Activated CD4-positive, CD25-positive, alpha-beta regulatory T cell treated with anti-CD3 and anti-CD28 coated beads, Interleukin-2, amount 50 U/mL, for 72 hours (primary cell): Measurements from ENCODE around the gene EPB41L2.
"Not testable (repeated sequence)": the region's sequence is repeated elsewhere in the genome, so short reads cannot be mapped to it uniquely, and the experiment has no call there.

Source experiments
- DNase-seq: peaks from one replicate; pipeline ENCODE4 v3.0.0; 2021

The EPB41L2 gene

GRCh38 chr6:131033631-131034030 is 29.4 kb downstream of the EPB41L2 start:
- DNase-seq = no peak

- no peak for DNase-seq
Observed at GRCh38 chr6:131029626-131030297, 33.3 kb downstream of the EPB41L2 start.

DNA sequence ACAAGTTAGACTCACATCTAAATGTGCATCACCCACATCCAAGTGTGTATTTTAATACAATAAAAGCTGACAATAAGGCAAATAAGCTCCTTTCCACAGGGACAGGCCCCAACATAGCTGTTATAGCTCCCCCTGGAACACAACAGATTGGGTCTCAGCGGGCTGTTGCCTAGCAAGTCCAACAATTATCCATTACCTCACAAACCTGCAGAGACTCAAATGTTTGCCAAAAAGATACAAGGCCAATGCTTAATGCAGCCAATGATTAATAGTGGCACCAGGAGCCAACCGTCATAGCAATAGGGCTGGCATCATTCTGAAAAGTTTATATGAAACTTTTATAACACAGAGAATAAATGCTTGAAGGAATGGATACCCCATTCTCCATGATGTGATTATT is 35.7 kb downstream of the EPB41L2 start:
- no peak for DNase-seq

DNA sequence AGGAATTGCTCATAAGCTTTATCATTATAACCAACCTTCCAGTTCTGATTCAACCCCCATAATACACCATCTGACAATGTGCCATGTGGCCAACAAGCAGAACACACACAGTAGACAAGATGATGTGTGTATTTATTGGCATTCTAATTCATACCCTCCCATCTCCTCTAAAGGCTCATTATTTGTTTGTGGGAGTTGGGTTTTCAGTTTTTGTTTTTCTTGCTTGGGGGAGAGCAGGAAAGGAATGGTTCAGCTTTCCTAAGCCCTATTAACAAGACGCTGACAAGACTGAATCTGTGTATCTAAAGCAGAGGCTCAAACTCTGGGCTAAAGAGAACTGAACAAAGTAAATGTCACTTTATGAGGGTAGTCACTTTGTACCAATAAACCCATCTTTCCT is 36.8 kb downstream of the EPB41L2 start:
- DNase-seq = no peak

- DNase-seq = no peak
Observed at GRCh38 chr6:131024565-131024964, 38.5 kb downstream of the EPB41L2 start.

- no peak for DNase-seq
Observed at GRCh38 chr6:131023834-131024504, 39.1 kb downstream of the EPB41L2 start.

- no peak for DNase-seq
Observed at GRCh38 chr6:131022691-131023090, 40.4 kb downstream of the EPB41L2 start.

GRCh38 chr6:131017962-131018361 is 45.1 kb downstream of the EPB41L2 start:
- DNase-seq = no peak

- DNase-seq = no peak
Observed at GRCh38 chr6:131015630-131016263, 47.3 kb downstream of the EPB41L2 start.

DNA sequence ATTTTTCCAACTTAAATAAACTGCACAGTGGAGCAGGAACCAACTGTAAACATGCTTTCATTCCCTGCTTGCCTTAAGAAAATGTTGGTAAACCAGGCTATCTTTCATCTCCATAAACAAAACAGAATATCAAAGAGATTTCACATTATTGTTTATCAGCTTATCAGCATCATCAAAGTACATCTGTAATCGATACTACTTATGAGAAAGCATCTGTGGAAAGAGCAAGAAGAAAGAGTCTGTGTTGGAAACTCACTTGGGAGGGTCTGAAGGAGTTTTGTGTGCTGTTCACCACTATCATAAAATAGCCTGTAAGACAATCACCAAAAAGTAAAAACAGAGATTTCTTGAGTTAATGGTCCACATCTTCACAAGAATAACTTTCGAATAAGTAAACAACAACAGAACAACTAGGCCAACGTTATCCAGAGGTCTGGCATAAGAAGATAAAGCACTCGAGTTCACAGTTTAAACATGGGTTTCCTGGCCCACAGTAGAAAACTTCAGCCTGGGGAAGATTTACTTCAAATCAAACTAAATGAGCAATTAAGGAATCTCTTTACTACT is 47.9 kb downstream of the EPB41L2 start:
- DNase-seq = no peak

DNA sequence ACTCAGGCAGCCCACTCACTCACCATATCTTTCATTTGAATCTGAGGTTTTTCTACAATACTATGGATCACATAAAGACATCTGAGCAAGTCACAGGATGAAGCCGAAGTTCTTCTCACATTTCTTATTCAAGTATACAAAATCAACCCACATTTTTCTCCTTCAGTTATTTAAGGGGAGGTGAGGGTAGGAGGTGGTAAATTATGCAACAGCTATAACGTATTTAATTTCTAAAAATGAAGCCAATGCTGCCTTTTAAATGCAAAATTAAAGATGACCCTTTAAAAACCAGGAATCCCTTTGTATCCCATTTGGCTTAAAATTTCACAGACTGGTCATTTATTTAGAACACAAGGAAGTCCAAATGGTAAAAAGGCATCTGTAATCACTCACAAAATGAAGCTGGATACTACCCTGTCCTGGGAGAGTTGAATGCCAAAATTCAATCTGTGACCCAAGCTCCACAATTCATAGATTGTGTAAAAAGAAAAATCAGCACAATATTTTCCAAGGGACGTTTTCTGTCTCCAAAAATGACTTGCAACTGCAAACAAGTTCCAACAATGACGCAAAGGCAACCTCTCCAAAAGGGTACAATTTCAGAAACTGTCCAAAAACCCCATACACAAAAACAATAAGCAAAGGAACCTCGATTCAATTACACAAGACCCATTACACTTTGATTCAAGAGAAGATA is 48.8 kb downstream of the EPB41L2 start:
- no peak for DNase-seq

- no peak for DNase-seq
Observed at GRCh38 chr6:131013495-131013894, 49.5 kb downstream of the EPB41L2 start.

DNA sequence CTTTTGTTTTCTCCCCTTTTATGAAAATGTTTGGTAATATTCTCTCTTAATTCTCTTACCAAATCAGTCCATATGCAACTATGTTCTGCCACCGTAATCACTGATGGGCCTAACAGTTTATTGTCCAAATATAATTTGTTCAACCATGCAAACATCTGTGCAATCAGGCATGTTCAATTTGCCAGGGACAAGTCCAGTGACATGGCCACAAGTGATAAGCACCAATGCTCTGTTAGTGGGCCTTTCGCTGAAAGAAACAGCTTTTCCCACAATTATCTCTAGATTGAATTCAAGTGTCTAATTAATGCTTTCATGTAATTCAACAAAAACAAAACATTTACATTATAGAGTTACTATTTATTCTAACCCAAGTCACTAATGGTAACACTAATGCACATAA is 53.3 kb downstream of the EPB41L2 start:
- DNase-seq = no peak

DNA sequence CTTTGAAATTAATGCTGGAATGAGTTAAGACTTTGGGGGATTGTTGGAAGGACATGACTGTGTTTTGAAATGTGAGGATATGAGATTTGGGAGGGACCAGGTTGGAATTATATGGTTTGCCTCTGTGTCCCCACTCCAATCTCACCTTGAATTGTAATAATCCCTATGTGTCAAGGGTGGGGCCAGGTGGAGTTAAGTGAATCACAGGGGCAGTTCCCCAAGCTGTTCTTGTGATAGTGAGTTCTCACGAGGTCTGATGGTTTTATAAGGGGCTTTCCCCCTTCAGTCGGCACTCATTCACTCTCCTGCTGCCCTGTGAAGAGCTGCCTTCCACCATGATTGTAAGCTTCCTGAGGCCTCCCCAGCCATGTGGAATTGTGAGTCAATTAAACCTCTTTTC is 54.1 kb downstream of the EPB41L2 start:
- DNase-seq = not testable (repeated sequence)

- not testable (repeated sequence) for DNase-seq
Observed at GRCh38 chr6:131007964-131008363, 55.1 kb downstream of the EPB41L2 start.

DNA sequence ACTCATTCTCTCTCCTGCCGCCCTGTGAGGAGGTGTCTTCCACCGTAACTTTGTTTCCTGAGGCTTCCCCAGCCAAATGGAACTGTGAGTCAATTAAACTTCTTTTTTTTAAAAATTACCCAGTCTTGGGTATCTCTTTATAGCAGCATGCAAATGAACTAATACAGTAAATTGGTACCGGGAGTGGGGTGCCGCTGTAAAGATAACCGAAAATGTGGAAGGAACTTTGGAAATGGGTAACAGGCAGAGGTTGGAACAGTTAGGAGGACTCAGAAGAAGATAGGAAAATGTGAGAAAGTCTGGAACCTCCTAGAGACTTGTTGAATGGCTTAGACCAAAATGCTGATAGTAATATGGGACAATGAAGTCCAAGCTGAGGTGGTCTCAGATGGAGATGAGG is 55.8 kb downstream of the EPB41L2 start:
- no peak for DNase-seq

GRCh38 chr6:131005439-131006016 is 57.5 kb downstream of the EPB41L2 start:
- no peak for DNase-seq

GRCh38 chr6:131004936-131005335 is 58.1 kb downstream of the EPB41L2 start:
- no peak for DNase-seq

DNA sequence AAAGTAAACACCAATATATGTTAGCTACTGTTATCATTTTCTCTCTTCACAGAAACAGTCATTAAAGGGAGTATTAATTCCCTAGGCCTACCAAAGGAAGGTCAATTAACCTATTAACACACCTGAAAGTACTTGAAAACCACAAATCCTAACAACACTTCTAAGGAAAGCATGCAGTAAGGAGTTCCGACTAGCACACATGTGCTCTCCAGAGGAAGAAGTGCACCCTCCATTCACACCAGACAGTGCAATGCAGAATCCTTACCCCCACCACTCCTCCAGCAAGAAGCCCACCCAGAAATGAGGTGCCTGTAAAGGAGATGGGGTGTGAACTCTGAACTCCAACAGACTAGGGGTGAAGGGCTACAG is 58.7 kb downstream of the EPB41L2 start:
- no peak for DNase-seq

DNA sequence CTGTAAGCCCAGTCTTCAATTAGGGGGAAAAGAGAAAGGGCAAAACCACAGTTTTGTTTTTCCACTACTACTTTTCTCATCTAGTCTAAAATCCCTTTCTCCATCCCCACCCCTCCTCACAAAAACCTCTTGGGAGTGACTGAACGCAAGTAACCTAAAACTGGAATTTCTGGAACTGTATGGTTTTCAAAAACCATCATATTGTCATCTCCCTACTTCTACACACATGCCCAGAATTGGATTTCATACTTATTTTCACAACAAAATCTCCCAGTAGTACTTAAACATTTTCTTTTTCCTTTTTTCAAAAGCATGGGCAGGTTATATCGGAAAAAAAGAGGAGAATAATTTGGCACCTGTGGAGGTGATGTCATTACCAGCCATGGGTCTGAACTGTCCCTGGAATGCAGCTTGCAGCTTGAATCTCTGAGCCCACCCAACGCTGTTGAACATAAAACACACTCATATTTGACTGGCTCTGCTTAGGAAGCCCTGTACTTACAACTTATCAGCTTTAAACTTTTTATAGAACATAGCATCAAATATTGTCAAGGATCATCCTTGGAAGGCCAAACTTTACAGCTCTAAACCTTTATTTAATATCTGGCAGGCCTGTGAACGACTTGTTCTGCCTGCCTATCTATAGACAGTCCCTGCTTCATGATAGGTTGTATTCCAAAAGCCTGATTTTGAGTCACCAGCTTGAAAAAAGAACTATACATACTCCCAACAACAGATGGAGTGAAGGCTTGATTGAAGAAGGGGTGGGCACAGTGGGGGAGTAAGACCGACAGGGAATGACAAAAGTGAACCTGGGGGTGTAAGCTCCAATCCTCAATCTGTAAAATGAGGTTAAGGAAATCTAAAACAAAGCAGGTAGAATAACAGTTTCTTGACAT is 59.3 kb downstream of the EPB41L2 start:
- no peak for DNase-seq

DNA sequence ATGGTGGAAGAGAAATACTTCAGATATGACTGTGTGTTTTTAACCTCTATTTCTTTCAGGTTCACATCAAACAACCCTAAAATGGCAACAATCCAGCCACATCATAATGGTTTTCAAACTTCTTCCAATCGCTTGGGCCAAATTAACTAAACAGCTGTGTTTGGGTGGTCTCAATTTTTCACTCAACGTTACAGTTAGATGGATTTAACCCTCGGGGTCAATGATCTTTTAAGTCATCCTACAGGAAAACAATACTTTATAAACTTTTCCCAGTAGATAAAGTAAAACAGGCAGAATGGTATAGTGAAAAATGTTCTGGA is 60.4 kb downstream of the EPB41L2 start:
- no peak for DNase-seq
